AG09309 (cell line): ENCODE data around the gene S1PR4.
A peak's percentile ranks its signal among the peaks of the same experiment; 100 is the strongest.

ENCODE experiments used
- DNase-seq: peaks from one replicate; pipeline ENCODE4 v3.0.0-alpha.2; 2010; ENCODE audit warnings: low read depth
- H3K4me3 ChIP-seq: 2 replicates; pipeline ENCODE4 v1.5.1; 2011; ENCODE audit warnings: mild to moderate bottlenecking, low read depth, low read length, moderate library complexity; ENCODE audit not compliant: control insufficient read depth
- CTCF ChIP-seq: IDR thresholded peaks from 2 replicates; pipeline ENCODE4 v1.5.1; 2011; ENCODE audit warnings: mild to moderate bottlenecking, low read depth, low read length, inconsistent platforms; ENCODE audit not compliant: insufficient read depth, control insufficient read depth; ENCODE audit errors: missing control alignments

S1PR4 gene

GRCh38 chr19:3224346-3225168, 46.0 kb downstream of the S1PR4 start, which contains the start of gene CELF5:
Gene CELF5, plus strand, starts transcription at chr19:3224661. Its CDS starts 79 bp downstream, at chr19:3224740.
- H3K4me3 ChIP-seq, result no peak within 1 kb of the TSS
- DNase-seq, result no peak
- TF ChIP-seq CTCF, result peak; percentile 18

GRCh38 chr19:3225169-3225485, 46.6 kb downstream of the S1PR4 start:
- DNase-seq, result no peak
- no peak for TF ChIP-seq CTCF
- H3K4me3 ChIP-seq, result no peak overlapping the region

DNA sequence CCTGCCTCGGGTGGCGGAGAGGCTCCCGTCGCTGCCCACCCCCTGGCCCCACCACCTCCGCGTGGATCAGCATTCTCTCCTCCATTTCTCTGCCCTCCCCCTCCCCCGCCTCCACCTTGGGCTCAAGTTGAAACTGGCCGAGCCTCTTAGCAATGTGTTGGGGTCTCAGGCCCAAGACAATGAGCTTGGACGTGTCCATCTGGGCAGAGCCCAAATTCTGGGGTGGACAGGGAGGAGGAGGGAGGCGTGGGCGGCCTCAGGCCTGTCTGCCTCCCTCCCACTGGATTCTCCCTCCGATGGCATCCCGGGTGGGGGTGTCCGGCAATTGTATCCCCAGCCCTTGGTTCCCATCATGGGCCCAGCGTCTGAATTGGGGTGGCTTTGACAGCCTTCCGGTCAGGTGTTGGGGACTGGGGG, 47.1 kb downstream of the S1PR4 start:
- no peak for TF ChIP-seq CTCF
- DNase-seq, result no peak
- no peak overlapping the region for H3K4me3 ChIP-seq

DNA sequence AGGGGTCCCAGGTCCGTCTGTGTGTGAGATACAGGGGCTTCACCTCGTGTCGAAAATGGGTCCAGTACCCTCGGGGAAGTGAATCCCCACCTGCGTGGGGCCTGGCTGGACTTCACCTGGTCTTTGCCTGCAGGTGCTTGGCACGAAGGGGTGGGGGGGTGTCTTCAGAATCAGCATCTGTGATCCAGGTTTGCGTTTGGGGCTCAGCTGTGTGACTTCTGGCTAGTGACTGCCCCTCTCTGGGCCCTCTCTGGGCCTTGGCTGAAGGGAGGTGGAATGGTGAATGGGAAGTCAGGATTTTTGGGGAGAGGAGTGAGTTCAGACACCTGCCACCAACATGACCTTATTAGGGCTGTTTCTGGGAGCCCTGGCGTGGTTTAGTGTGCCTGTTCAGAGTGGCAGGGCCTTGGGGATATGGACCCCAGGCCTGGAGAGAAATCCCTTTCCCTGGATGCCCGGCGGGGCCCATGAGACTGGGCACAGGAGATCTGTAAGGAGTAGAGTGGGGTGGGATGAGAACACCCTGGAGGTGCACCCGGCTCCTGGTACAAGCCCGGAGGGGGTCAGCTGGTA, 48.6 kb downstream of the S1PR4 start:
- H3K4me3 ChIP-seq, result no peak overlapping the region
- no peak for DNase-seq
- no peak for TF ChIP-seq CTCF

DNA sequence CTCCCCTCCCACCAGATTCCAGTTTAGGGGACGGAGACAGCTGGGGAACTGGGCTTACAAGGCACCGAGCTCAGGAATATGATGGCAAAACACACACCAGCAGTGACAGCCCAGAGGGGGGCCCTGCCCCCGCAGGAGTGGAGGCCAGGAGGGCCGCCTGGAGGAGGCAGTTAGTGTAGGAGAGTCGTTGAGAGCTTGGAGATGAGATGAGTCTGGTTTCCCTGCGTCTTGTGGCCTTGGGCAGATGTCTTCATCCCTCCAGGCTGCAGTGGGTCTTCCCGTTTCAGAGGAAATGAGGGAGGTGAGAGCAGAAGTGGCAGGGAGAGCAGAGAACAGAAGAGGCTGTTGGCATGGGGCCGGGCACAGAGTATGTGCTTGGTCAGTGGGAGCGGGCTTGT, 50.8 kb downstream of the S1PR4 start:
- no peak for DNase-seq
- no peak overlapping the region for H3K4me3 ChIP-seq
- TF ChIP-seq CTCF, result no peak
